ENCODE data around the gene ESRP2.

Gene ESRP2

DNA sequence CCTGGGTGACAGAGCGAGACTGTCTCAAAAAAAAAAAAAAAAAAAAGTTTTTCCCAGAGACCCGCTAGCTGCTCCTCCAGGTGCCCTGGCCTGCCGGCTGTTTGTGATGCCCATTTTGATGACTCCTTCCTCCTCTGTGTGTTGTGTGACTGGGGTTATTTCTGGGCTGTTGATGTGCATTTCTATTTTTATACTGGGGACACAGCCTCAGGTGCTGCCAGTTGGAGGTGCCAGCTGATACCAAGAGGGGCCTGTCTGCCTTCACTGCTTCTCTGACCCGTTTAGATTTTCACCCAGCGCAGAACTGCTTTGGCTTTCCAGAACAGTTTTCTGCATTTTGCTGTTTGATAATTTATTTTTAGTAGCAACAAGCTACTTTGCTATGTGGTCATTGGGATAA is 15.9 kb upstream of the ESRP2 start:
- peaks cover 0 to 53% of the 10 kb centered on the region in 2 experiments; a peak in 2 of 3 replicates for H3K36me3 ChIP-seq (ENCODE audit: control insufficient read depth in 2 of 2, insufficient read depth in 1 of 2, low read length in 2 of 2)
- CTCF ChIA-PET = interaction anchor here (1.8 to 2.8 kb wide), 2 partner anchors 10 to 12 kb away, joined by 5 to 14 read pairs; partner anchors contain the start of gene SLC7A6
- POLR2A ChIA-PET = interaction anchor here (0.6 to 2.4 kb wide), 3 partner anchors 15 to 699 kb away, joined by 3 to 9 read pairs (median 3); partner anchors contain the start of genes PRMT7 and SLC7A6OS

DNA sequence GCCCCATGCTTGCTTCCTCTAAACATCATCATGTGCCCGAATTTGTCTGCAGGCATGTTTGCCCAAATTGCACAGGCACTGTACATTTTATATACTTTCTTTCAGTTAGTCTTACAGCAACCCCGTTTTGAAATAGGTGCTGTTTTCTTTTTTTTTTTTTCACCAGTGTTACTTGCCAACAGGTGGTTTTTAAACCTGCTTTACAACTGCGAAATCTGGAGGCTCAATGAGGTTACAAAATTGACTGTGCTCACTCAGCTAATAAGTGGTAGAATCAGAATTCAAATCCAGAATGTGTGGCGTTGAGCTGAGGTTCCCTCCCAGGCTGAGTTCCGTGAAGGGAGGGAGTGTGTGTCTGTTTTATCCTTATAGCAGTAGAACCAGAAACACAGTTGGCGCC is 15.0 kb upstream of the ESRP2 start:
- Histone ChIP-seq H3K36me3 (ENCODE audit: control insufficient read depth in 2 of 2, insufficient read depth in 1 of 2, low read length in 2 of 2) (peaks cover 0 to 50% of the 10 kb centered on the region in 2 experiments; a peak in 2 of 3 replicates), H3K4me3 (ENCODE audit: low read depth, low read length) (no peak overlapping the region), H3K27ac (ENCODE audit: extremely low read depth, low read depth, low read length) (no peak overlapping the region), H3K9me3 (ENCODE audit: control insufficient read depth, insufficient read depth, low read depth, low read length) (no peaks in the 10 kb centered on the region), H3K4me1 (ENCODE audit: control insufficient read depth, insufficient read depth, low read length) (no peaks in the 10 kb centered on the region)
- ChIA-PET POLR2A (interaction anchor here (2.4 kb wide), 1 partner anchor 14 kb away, joined by 9 read pairs; no protein-coding TSS in a partner anchor), CTCF (interaction anchor here (0.6 to 2.8 kb wide), 2 partner anchors 11 to 206 kb away, joined by 4 to 14 read pairs; no protein-coding TSS in a partner anchor)
- peak; percentile 68 for TF ChIP-seq SCRT2 (tag by site-specific recombination; IDR thresholded peaks at IDR 0.05)
- TF ChIP-seq ZNF350 (tag by site-specific recombination; IDR thresholded peaks at IDR 0.05) = no peak

More for the DNA sequence above, 15.9 kb upstream of the ESRP2 start:
- no peaks in the 10 kb centered on the region for H3K9me3 ChIP-seq (ENCODE audit: control insufficient read depth, insufficient read depth, low read depth, low read length)
- H3K4me1 ChIP-seq (ENCODE audit: control insufficient read depth, insufficient read depth, low read length) = no peaks in the 10 kb centered on the region
- no peak overlapping the region for H3K27ac ChIP-seq (ENCODE audit: extremely low read depth, low read depth, low read length)
- TF ChIP-seq REPIN1 (tag by site-specific recombination; IDR thresholded peaks at IDR 0.05; ENCODE audit: low read depth) (no peak), ZNF658 (tag by site-specific recombination; IDR thresholded peaks at IDR 0.05) (no peak), ZNF10 (tag by site-specific recombination; IDR thresholded peaks at IDR 0.05) (no peak), ZNF311 (tag by site-specific recombination; IDR thresholded peaks at IDR 0.05; ENCODE audit: borderline replicate concordance) (no peak), ZFP37 (tag by site-specific recombination; IDR thresholded peaks at IDR 0.05) (no peak)
- TF ChIP-seq, protein P1, sequence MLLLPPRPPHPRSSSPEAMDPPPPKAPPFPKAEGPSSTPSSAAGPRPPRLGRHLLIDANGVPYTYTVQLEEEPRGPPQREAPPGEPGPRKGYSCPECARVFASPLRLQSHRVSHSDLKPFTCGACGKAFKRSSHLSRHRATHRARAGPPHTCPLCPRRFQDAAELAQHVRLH (tag by site-specific recombination; IDR thresholded peaks at IDR 0.05) = no peak
- H3K4me3 ChIP-seq (ENCODE audit: low read depth, low read length) = no peak overlapping the region

DNA sequence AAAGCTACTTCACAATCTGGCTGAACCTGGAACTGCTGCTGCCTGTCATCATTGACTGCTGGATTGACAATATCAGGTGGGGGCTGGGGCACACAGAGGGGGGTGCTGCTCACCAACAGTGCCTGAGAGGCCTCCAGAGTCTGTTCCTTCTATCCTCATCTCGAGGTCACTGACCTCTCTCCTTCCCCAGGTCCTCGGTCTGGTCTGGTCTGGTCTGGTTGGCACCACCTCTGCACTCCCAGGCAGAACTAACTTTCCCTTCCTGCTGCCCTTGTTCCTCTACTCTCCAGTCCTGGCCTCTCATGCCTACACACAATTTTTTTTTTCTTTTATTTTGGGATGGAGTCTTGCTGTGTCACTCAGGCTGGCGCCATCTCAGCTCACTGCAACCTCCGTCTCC is 13.4 kb upstream of the ESRP2 start:
- POLR2A ChIA-PET = no interaction called here
- TF ChIP-seq ZFP3 (tag by site-specific recombination; IDR thresholded peaks at IDR 0.05; ENCODE audit: low read depth) = no peak
- no peak for TF ChIP-seq ZNF169 (tag by site-specific recombination; IDR thresholded peaks at IDR 0.05)
- no peak for TF ChIP-seq YY2 (tag by site-specific recombination; IDR thresholded peaks at IDR 0.05)
- no peak for TF ChIP-seq ZNF140 (tag by site-specific recombination; IDR thresholded peaks at IDR 0.05)
- TF ChIP-seq KLF10 (tag by site-specific recombination; IDR thresholded peaks at IDR 0.05) = no peak
- TF ChIP-seq TRIM28 (IDR thresholded peaks at IDR 0.05; ENCODE audit: borderline replicate concordance, low read length) = no peak
- TF ChIP-seq ZEB2 (tag by site-specific recombination; IDR thresholded peaks at IDR 0.05) = no peak
- no peak for TF ChIP-seq ZNF114 (tag by site-specific recombination; IDR thresholded peaks at IDR 0.05)
- CTCF ChIA-PET = interaction anchor here (0.7 to 2.8 kb wide), 4 partner anchors 12 to 79 kb away, joined by 3 to 11 read pairs (median 6); partner anchors contain the start of gene SLC7A6

DNA sequence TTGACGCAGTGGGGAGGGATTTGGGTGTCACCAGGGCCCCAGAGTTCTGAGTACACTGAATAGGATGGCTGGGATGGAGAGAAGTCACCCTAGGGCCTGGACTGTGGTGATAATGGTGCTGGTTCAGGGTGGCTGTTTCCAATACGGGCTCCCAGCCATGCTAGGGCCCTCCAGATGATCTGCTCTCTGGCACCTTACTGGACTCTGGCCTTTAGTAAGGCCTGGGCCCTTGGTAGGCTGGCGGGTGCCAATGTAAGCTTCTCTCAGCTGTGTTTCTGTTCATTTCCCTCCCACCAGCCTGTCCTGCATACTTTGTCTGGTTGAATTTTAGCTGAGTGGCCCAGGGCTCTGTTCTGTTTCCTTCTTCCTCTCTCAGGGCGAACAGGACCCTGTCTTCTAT is 12.0 kb upstream of the ESRP2 start:
- TF ChIP-seq, protein P2, sequence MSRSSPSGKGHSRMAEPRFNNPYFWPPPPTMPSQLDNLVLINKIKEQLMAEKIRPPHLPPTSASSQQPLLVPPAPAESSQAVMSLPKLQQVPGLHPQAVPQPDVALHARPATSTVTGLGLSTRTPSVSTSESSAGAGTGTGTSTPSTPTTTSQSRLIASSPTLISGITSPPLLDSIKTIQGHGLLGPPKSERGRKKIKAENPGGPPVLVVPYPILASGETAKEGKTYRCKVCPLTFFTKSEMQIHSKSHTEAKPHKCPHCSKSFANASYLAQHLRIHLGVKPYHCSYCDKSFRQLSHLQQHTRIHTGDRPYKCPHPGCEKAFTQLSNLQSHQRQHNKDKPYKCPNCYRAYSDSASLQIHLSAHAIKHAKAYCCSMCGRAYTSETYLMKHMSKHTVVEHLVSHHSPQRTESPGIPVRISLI (tag by site-specific recombination; IDR thresholded peaks at IDR 0.05) = no peak
- TF ChIP-seq HOXD13 (CRISPR knock-in tag; IDR thresholded peaks at IDR 0.05; ENCODE audit: borderline replicate concordance) (no peak), OVOL3 (tag by site-specific recombination; IDR thresholded peaks at IDR 0.05) (no peak), ZNF19 (tag by site-specific recombination; IDR thresholded peaks at IDR 0.05; ENCODE audit: low read depth) (no peak), TRIM28 (IDR thresholded peaks at IDR 0.05; ENCODE audit: borderline replicate concordance, low read length) (no peak), ZNF785 (tag by site-specific recombination; IDR thresholded peaks at IDR 0.05) (no peak)
- TF ChIP-seq, protein P3, sequence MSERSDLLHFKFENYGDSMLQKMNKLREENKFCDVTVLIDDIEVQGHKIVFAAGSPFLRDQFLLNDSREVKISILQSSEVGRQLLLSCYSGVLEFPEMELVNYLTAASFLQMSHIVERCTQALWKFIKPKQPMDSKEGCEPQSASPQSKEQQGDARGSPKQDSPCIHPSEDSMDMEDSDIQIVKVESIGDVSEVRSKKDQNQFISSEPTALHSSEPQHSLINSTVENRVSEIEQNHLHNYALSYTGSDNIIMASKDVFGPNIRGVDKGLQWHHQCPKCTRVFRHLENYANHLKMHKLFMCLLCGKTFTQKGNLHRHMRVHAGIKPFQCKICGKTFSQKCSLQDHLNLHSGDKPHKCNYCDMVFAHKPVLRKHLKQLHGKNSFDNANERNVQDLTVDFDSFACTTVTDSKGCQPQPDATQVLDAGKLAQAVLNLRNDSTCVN (tag by site-specific recombination; optimal IDR thresholded peaks at IDR 0.05) = no peak
- TF ChIP-seq, protein P1 (tag by site-specific recombination; IDR thresholded peaks at IDR 0.05) = no peak
- ChIA-PET POLR2A (interaction anchor here (0.8 kb wide), 1 partner anchor 10 kb away, joined by 3 read pairs; no protein-coding TSS in a partner anchor), CTCF (interaction anchor here (1.7 to 2.8 kb wide), 2 partner anchors 14 to 16 kb away, joined by 8 to 11 read pairs; partner anchors contain the start of gene SLC7A6)
- Histone ChIP-seq H3K9me3 (ENCODE audit: control insufficient read depth, insufficient read depth, low read depth, low read length) (no peaks in the 10 kb centered on the region), H3K4me3 (ENCODE audit: low read depth, low read length) (no peak overlapping the region), H3K4me1 (ENCODE audit: control insufficient read depth, insufficient read depth, low read length) (0 out of 2 replicates have a peak, but pooled peaks cover 2% of the 10 kb centered on the region), H3K27ac (ENCODE audit: extremely low read depth, low read depth, low read length) (no peak overlapping the region), H3K36me3 (ENCODE audit: control insufficient read depth in 2 of 2, insufficient read depth in 1 of 2, low read length in 2 of 2) (peaks cover 0 to 23% of the 10 kb centered on the region in 2 experiments; a peak in 2 of 3 replicates)

More for the DNA sequence above, 13.4 kb upstream of the ESRP2 start:
- H3K4me1 ChIP-seq (ENCODE audit: control insufficient read depth, insufficient read depth, low read length) = 0 out of 2 replicates have a peak, but pooled peaks cover 2% of the 10 kb centered on the region
- no peak overlapping the region for H3K27ac ChIP-seq (ENCODE audit: extremely low read depth, low read depth, low read length)
- H3K9me3 ChIP-seq (ENCODE audit: control insufficient read depth, insufficient read depth, low read depth, low read length) = no peaks in the 10 kb centered on the region
- no peak overlapping the region for H3K4me3 ChIP-seq (ENCODE audit: low read depth, low read length)
- peaks cover 0 to 34% of the 10 kb centered on the region in 2 experiments; a peak in 2 of 3 replicates for H3K36me3 ChIP-seq (ENCODE audit: control insufficient read depth in 2 of 2, insufficient read depth in 1 of 2, low read length in 2 of 2)

Data from HEK293 (cell line).